Measurements from ENCODE around the gene RAD54L2.
"Not testable (repeated sequence)": the region's sequence is repeated elsewhere in the genome, so short reads cannot be mapped to it uniquely, and the experiment has no call there.

The RAD54L2 gene, protein sequence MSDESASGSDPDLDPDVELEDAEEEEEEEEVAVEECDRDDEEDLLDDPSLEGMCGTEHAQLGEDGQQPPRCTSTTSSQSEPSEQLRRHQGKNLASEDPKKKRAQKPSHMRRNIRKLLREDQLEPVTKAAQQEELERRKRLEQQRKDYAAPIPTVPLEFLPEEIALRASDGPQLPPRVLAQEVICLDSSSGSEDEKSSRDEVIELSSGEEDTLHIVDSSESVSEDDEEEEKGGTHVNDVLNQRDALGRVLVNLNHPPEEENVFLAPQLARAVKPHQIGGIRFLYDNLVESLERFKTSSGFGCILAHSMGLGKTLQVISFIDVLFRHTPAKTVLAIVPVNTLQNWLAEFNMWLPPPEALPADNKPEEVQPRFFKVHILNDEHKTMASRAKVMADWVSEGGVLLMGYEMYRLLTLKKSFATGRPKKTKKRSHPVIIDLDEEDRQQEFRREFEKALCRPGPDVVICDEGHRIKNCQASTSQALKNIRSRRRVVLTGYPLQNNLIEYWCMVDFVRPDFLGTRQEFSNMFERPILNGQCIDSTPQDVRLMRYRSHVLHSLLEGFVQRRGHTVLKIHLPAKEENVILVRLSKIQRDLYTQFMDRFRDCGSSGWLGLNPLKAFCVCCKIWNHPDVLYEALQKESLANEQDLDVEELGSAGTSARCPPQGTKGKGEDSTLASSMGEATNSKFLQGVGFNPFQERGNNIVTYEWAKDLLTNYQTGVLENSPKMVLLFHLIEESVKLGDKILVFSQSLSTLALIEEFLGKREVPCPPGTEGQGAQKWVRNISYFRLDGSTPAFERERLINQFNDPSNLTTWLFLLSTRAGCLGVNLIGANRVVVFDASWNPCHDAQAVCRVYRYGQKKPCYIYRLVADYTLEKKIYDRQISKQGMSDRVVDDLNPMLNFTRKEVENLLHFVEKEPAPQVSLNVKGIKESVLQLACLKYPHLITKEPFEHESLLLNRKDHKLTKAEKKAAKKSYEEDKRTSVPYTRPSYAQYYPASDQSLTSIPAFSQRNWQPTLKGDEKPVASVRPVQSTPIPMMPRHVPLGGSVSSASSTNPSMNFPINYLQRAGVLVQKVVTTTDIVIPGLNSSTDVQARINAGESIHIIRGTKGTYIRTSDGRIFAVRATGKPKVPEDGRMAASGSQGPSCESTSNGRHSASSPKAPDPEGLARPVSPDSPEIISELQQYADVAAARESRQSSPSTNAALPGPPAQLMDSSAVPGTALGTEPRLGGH (N-terminal part only)

GRCh38 chr3:51538459-51539290 is at the start of gene RAD54L2:
TSS of gene RAD54L2 (plus strand) at chr3:51538719. CDS start at chr3:51590421, 51,702 bp downstream.
- peak; percentile 66 to 69 for DNase-seq

- peak; percentile 77 to 79 for DNase-seq
Measured at GRCh38 chr3:51498876-51499738, 39.4 kb upstream of the RAD54L2 start.

DNA sequence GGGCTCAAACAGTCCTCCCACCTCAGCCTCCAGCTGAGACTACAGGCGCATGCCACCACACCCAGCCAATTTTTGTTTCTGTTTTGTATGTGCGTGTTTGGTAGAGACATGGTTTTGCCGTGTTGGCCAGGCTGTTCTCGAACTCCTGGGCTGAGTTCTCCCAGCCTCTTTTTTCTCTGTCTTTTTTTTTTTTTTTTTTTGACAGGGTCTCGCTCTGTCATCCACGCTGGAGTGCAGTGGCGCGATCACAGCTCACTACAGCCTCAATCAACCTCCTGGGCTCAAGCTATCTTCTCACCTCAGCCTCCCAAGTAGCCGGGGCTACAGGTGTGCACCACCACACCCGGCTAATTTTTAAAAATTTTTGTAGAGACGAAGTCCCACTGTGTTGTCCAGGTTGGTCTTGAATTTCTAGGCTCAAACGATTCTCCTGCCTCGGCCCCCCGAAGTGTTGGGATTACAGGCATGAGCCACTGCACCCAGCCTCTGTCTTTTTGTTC is 37.8 kb upstream of the RAD54L2 start:
- DNase-seq, result no peak

- peak; percentile 71 to 78 for DNase-seq
Measured at GRCh38 chr3:51501833-51502561, 36.5 kb upstream of the RAD54L2 start.

- no peak for DNase-seq
Measured at GRCh38 chr3:51502562-51502910, 36.0 kb upstream of the RAD54L2 start.

DNA sequence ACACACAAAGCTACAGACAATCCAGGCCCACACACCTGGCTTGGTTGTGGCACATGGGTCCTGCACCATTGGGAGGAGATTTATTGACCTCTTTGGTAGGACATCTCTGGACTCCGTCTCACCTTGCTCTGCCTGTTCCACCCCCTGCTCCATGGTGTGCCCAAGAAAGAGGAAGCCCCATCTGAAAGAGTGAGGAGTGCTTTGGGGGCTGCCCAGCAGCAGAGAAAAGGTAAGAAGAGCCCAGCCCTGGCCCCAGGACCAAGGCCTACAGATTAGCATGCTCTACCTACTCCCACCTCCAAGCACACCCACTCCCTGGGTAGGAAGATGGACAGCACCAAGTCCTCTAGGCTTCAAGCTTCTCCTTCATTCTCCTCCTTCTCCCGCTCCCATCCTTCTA is 35.5 kb upstream of the RAD54L2 start:
- DNase-seq, result no peak

DNA sequence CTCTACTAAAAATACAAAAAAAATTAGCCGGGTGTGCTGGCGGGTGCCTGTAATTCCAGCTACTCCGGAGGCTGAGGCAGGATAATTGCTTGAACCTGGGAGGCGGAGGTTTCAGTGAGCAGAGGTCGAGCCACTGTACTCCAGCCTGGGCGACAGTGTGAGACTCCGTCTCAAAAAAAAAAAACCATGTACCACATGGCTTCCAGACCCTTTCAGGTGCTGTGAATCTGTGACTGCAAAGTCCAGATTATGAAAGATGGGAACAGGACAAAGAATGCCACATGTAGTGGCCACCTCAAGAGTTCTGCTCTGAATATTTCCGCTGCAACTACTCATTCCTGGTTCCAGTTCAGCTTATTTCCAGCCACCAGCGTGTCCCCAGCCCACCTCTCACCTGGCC is 30.3 kb upstream of the RAD54L2 start:
- DNase-seq, result no peak

DNA sequence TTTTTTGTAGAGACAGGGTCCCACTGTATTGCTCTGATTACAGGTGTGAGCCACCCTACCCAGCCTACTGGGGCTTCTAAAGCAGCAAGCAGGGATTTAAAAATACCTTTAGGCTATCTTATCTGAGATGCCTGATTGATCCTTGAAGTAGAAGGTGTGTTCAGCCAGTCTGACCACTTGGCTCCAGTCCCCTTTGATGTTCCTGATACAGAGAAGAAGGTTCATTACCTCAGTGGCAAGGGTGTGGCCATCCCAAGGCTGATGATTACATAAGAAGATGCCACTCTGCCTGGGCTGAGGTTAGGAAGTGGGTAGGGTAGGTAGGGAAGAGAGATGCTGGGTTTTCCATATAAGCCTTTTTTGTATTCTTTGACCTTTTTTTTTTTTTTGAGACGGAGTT is 27.5 kb upstream of the RAD54L2 start:
- no peak for DNase-seq

GRCh38 chr3:51514210-51514609 is 24.3 kb upstream of the RAD54L2 start:
- DNase-seq, result no peak

- no peak for DNase-seq
Measured at GRCh38 chr3:51519848-51520247, 18.7 kb upstream of the RAD54L2 start.

DNA sequence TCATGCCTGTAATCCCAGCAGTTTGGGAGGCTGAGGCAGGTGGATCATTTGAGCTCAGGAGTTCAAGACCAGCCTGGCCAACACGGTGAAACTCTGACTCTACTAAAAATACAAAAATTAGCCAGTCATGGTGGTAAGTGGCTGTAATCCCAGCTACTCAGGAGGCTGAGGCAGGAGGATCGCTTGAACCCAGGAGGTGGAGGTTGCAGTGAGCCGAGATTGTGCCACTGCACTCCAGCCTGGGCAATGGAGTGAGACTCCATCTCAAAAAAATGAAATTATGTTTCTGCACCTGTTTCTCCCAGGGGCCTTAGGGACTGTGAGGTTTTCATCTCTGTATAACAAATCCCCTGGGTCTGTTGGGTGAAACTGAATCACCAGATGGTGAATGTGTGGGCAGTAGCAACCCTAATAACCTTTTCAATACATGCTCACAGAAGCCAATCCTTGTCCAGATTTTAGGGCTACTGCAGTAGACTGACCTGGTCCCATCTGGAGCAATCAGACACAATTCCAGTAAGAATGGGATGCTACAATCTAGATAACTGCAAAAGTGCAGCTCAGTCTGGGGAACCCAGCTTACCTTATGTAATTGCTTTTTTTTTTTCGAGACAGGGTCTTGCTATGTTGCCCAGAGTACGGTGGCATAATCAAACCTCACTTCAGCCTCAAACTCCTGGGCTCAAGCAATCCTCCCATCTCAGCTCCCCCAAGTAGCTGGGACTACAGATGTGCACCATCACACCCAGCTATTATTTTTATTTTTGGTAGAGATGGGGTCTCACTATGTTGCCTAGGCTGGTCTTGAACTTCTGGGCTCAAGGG is 17.4 kb upstream of the RAD54L2 start:
- not testable (repeated sequence) for DNase-seq

GRCh38 chr3:51522273-51522962 is 16.1 kb upstream of the RAD54L2 start:
- no peak for DNase-seq

GRCh38 chr3:51524874-51525273 is 13.6 kb upstream of the RAD54L2 start:
- not testable (repeated sequence) for DNase-seq

DNA sequence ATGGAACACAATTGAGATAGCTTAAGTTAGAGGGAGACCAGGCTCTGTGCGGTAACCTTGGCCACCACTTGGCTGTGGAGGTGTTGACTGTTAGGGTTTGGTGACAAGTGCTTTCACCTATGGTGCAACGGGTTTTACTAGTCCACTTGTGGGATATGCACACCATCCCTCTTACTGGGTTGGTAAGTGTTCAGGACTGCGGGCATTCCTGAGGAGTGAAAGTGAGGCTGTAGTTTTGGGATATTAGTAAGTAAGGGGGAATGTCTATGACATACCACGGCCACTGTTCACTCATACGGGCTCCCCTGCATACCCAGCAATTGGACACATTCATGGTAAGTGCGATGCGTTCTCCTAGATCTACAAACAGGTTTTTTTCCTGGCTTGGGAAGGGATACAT is 8.0 kb upstream of the RAD54L2 start:
- no peak for DNase-seq

DNA sequence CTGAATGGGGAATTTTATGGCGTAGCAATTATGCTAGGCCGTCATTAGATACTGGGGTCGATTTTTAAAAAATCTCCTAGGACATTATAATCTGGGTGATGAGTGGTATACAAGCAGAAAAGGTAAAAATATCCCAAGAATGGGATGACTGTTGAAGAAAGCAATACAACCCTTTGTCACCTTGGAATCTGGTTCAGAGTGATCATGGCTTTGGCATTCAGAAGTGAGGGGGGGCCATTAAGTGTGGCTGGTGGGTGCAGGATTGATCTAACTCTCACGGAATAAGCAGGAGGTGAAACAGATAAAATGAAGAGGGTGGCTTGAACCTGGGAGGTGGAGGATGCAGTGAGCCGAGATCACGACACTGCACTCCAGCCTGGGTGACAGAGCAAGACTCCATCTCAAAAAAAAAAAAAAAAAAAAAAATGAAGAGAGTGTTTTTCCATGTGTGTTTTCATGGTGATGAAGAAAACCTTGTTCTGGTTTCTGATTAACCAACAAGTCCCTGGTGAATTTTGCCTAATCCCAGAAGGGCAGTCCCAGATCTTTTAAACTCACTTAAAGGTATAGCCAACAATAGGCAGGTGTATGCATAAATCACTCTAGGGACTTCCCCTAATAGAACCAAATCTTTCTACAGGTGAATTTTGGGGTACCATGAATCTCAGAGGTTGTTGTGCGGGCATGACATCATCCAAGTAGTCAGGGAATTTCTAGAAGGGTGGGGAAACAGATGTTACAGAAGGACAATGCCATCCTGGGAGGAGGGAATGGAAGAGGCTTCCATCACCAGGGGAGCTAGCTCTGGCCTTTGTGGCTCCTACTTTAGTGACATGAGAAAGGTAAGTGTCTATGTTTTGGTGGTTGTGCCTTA is 3.1 kb upstream of the RAD54L2 start:
- no peak for DNase-seq

- not testable (repeated sequence) for DNase-seq
Measured at GRCh38 chr3:51537631-51538030, 888 bp upstream of the RAD54L2 start.

DNA sequence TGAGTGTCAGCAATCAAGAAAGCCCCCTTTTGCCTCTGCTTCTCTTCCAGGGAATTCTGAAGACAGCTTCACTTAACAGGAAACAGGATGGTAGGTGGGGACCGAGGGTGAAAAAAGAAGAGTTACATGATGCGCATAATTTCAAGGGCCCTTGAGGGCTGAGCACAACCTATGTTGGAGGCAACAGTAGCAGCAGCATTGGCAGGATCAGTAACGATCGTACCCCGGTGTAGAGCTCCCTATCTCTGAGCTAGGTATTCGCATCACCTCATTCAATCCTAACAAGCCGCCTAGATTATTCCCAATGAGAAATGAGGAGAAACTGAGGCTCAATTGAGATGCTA is 432 bp upstream of the RAD54L2 start:
- DNase-seq, result no peak

Data from activated CD4-positive, alpha-beta T cell treated with anti-CD3 and anti-CD28 coated beads, Interleukin-2, amount 50 U/mL, for 4 hours (primary cell).